Measurements from ENCODE around the gene JAZF1.

DNA sequence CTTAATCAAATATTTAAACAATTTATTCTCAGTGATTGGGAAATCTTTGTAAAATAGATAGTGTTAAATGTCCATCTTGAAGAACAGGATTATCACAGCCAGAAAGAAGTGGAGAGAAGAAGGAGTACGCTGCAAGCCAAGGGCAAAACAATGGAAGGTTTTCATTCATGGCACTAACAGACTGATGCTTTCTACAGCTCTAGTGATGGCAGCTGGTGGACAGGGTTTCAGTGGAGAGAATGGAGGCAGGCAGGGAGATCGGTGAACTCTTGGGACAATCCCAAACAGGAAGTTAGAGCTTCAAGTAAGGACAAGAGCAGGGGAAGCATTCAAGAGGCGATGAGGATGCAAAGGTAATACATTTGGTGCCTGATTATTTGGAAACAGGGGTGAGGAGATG is 207.0 kb downstream of the JAZF1 start:
- TF ChIP-seq CTCF (IDR thresholded peaks at IDR 0.05 in 4 of 5, conservative IDR thresholded peaks at IDR 0.05 in 1 of 5): no peak
- no peak for TF ChIP-seq POLR2A (IDR thresholded peaks at IDR 0.05)
